ENCODE data around the gene ANKMY1.
A peak's percentile ranks its signal among the peaks of the same experiment; 100 is the strongest.

Gene ANKMY1

GRCh38 chr2:240557808-240558207, at the start of gene ANKMY1:
TSS of gene ANKMY1 (minus strand) at chr2:240557988. CDS start at chr2:240557335, 653 bp downstream.
- peak; percentile 83 for DNase-seq

GRCh38 chr2:240605867-240606743, 48.3 kb upstream of the ANKMY1 start:
- no peak for DNase-seq

GRCh38 chr2:240604939-240605716, 47.3 kb upstream of the ANKMY1 start:
- DNase-seq: peak; percentile 1

GRCh38 chr2:240604291-240604938, 46.6 kb upstream of the ANKMY1 start:
- DNase-seq: peak; percentile 13

GRCh38 chr2:240603846-240604245, 46.1 kb upstream of the ANKMY1 start:
- no peak for DNase-seq

- DNase-seq: peak; percentile 0
Observed at GRCh38 chr2:240603081-240603835, 45.5 kb upstream of the ANKMY1 start.

- DNase-seq: no peak
Observed at GRCh38 chr2:240602266-240603050, 44.7 kb upstream of the ANKMY1 start.

GRCh38 chr2:240601831-240602160, 44.0 kb upstream of the ANKMY1 start:
- DNase-seq: no peak

GRCh38 chr2:240601061-240601830, 43.5 kb upstream of the ANKMY1 start:
- no peak for DNase-seq

- no peak for DNase-seq
Observed at GRCh38 chr2:240600451-240600961, 42.7 kb upstream of the ANKMY1 start.

- no peak for DNase-seq
Observed at GRCh38 chr2:240599141-240599583, 41.4 kb upstream of the ANKMY1 start.

- no peak for DNase-seq
Observed at GRCh38 chr2:240598311-240598911, 40.6 kb upstream of the ANKMY1 start.

- DNase-seq: peak; percentile 1
Observed at GRCh38 chr2:240597419-240598181, 39.8 kb upstream of the ANKMY1 start.

- peak; percentile 1 for DNase-seq
Observed at GRCh38 chr2:240597054-240597418, 39.2 kb upstream of the ANKMY1 start.

GRCh38 chr2:240596491-240596931, 38.7 kb upstream of the ANKMY1 start:
- DNase-seq: peak; percentile 1

GRCh38 chr2:240596080-240596460, 38.3 kb upstream of the ANKMY1 start:
- DNase-seq: peak; percentile 1

- DNase-seq: peak; percentile 61
Observed at GRCh38 chr2:240595381-240596079, 37.7 kb upstream of the ANKMY1 start.

- DNase-seq: peak; percentile 2
Observed at GRCh38 chr2:240594511-240595380, 37.0 kb upstream of the ANKMY1 start.

Measured in CD4-positive, alpha-beta T cell treated with Interleukin-17A for 4 hours (primary cell).